Thyroid gland (tissue), 4 donors: ENCODE measurements around the gene KRT6C. TPM values are rescaled to one million over a fixed set of nuclear protein-coding genes. Genes with fewer than 3 reads are reported as not detected.

Source experiments
- DNase-seq, 2 donors: peaks; one replicate each; pipeline ENCODE4 v3.0.0-alpha.2; 2019
- H3K27ac ChIP-seq, 3 donors: fragments of 200-600 bp; sonication (generic); 1 replicate in 2 of 3; 2 replicates in 1 of 3; pipeline ENCODE4 v1.5.1; 2016 to 2019; ENCODE audit warnings: mild to moderate bottlenecking in 1 of 3, moderate library complexity in 1 of 3
- H3K27me3 ChIP-seq: fragments of 200-600 bp; sonication (generic); one replicate; pipeline ENCODE4 v1.5.1; 2019
- H3K36me3 ChIP-seq, 2 donors: fragments of 200-600 bp; sonication (generic); one replicate each; pipeline ENCODE4 v1.5.1; 2016 to 2019
- H3K4me1 ChIP-seq, 2 donors: fragments of 200-600 bp; sonication (generic); one replicate each; pipeline ENCODE4 v1.5.1; 2017 to 2019
- H3K4me3 ChIP-seq, 3 donors: fragments of 200-600 bp; sonication (generic); replicated peaks in 1 of 3; 1 replicate in 2 of 3; 2 replicates in 1 of 3; pipeline ENCODE4 v1.5.1; 2016; ENCODE audit warnings: mild to moderate bottlenecking in 1 of 3
- H3K9me3 ChIP-seq: fragments of 200-600 bp; sonication (generic); one replicate; pipeline ENCODE4 v1.5.1; 2017
- CTCF ChIP-seq, 6 experiments: fragments of 200-600 bp in 3 of 6; fragments of 450-650 bp in 3 of 6; sonication (generic) in 3 of 6; IDR thresholded peaks; one replicate each; pipeline ENCODE4 v1.5.1; 2016 to 2019; ENCODE audit warnings: antibody characterized with exemption in 6 of 6, mild to moderate bottlenecking in 2 of 6, inconsistent platforms in 1 of 6, moderate library complexity in 1 of 6
- POLR2A ChIP-seq, 2 donors: fragments of 450-650 bp; IDR thresholded peaks; one replicate each; pipeline ENCODE4 v1.6.1; 2017; ENCODE audit warnings: antibody characterized with exemption in 2 of 2, mild to moderate bottlenecking in 2 of 2, moderate library complexity in 1 of 2
- whole genome bisulfite sequencing, 2 donors: methylation state at CpG; one replicate each; pipeline ENCODE4 v1.1.5; 2017; 5-methylcytosine and 5-hydroxymethylcytosine counted together
- intact Hi-C: fragments of 100-400 bp; cut with DNase I; formaldehyde crosslinking; loops from one replicate; pipeline ENCODE4 v1.15.1; 2023
- total RNA-seq, 4 donors: library from RNA; depleted of rRNA; stranded (reverse); fragments of >200 nt; gene quantifications; one replicate each; pipeline ENCODE4 v1.2.3, GENCODE V29; 2016

KRT6C gene
- total RNA-seq, 4 donors from 2014 or later = not detected

GRCh38 chr12:52519826-52520662 lies 46.4 kb upstream of the KRT6C start, which contains the start of gene KRT5:
KRT5 (minus strand) TSS chr12:52520394; CDS start chr12:52520296, 98 bp downstream.
- WGBS, 2 donors = 91 to 92% methylated on average over 28 to 29 of the region's 29 CpGs
- Histone ChIP-seq H3K9me3 (no peaks in the 10 kb centered on the region), H3K27me3 (no peaks in the 10 kb centered on the region), H3K4me3 (no peak within 1 kb of the TSS), H3K27ac (no peak within 1 kb of the TSS), H3K4me1 (peaks cover 0 to 12% of the 10 kb centered on the region in 2 donors), H3K36me3 (no peaks in the 10 kb centered on the region)
- TF ChIP-seq CTCF (IDR thresholded peaks at IDR 0.05) (no peak), POLR2A (IDR thresholded peaks at IDR 0.05) (no peak)
- intact Hi-C loops = no loop called here
- DNase-seq = no peak

- intact Hi-C loops = no loop called here
- no peak for DNase-seq
- H3K27ac ChIP-seq = no peak overlapping the region
- H3K36me3 ChIP-seq = no peaks in the 10 kb centered on the region
- no peaks in the 10 kb centered on the region for H3K9me3 ChIP-seq
- no peak overlapping the region for H3K4me3 ChIP-seq
- H3K4me1 ChIP-seq = peaks cover 0 to 12% of the 10 kb centered on the region in 2 donors
- WGBS, 2 donors = 77 to 85% methylated on average over 3 of the region's 3 CpGs
- no peaks in the 10 kb centered on the region for H3K27me3 ChIP-seq
- TF ChIP-seq POLR2A (IDR thresholded peaks at IDR 0.05) (no peak), CTCF (IDR thresholded peaks at IDR 0.05) (no peak)
These were observed 45.7 kb upstream of the KRT6C start for GRCh38 chr12:52519387-52519703.

GRCh38 chr12:52518574-52519386 lies 45.2 kb upstream of the KRT6C start:
- H3K4me3 ChIP-seq = no peak overlapping the region
- TF ChIP-seq CTCF (IDR thresholded peaks at IDR 0.05) (no peak), POLR2A (IDR thresholded peaks at IDR 0.05) (no peak)
- H3K4me1 ChIP-seq = peaks cover 0 to 12% of the 10 kb centered on the region in 2 donors
- no peaks in the 10 kb centered on the region for H3K9me3 ChIP-seq
- no peaks in the 10 kb centered on the region for H3K36me3 ChIP-seq
- no peak overlapping the region for H3K27ac ChIP-seq
- no peak for DNase-seq
- no peaks in the 10 kb centered on the region for H3K27me3 ChIP-seq
- intact Hi-C loops = no loop called here
- 80 to 88% methylated on average over 8 of the region's 8 CpGs for WGBS, 2 donors

- Histone ChIP-seq H3K27ac (no peak overlapping the region), H3K27me3 (no peaks in the 10 kb centered on the region), H3K4me3 (no peak overlapping the region), H3K4me1 (peaks cover 0 to 12% of the 10 kb centered on the region in 2 donors), H3K36me3 (no peaks in the 10 kb centered on the region), H3K9me3 (no peaks in the 10 kb centered on the region)
- TF ChIP-seq CTCF (IDR thresholded peaks at IDR 0.05) = no peak
- no peak for TF ChIP-seq POLR2A (IDR thresholded peaks at IDR 0.05)
- no peak for DNase-seq
- intact Hi-C loops = no loop called here
- 90 to 96% methylated on average over 5 of the region's 5 CpGs for WGBS, 2 donors
These were observed 44.3 kb upstream of the KRT6C start for GRCh38 chr12:52517888-52518287.
